Activated naive CD4-positive, alpha-beta T cell treated with anti-CD3 and anti-CD28 coated beads, Interleukin-2, amount 50 U/mL, for 24 hours (primary cell): ENCODE results near the gene SYTL2.

Experiments
- H3K27ac Mint-ChIP-seq: one replicate; pipeline ENCODE4 v1.8.0; 2021; ENCODE audit warnings: mild to moderate bottlenecking, mixed read lengths
- H3K27me3 Mint-ChIP-seq: one replicate; pipeline ENCODE4 v1.8.0; 2021; ENCODE audit warnings: mixed read lengths
- H3K36me3 Mint-ChIP-seq: one replicate; pipeline ENCODE4 v1.8.0; 2021; ENCODE audit warnings: mixed read lengths
- H3K4me1 Mint-ChIP-seq: one replicate; pipeline ENCODE4 v1.8.0; 2021; ENCODE audit warnings: mixed read lengths
- H3K4me3 Mint-ChIP-seq: one replicate; pipeline ENCODE4 v1.8.0; 2021; ENCODE audit warnings: mild to moderate bottlenecking, mixed read lengths
- H3K9me3 Mint-ChIP-seq: one replicate; pipeline ENCODE4 v1.8.0; 2021; ENCODE audit warnings: mixed read lengths

Gene SYTL2

DNA sequence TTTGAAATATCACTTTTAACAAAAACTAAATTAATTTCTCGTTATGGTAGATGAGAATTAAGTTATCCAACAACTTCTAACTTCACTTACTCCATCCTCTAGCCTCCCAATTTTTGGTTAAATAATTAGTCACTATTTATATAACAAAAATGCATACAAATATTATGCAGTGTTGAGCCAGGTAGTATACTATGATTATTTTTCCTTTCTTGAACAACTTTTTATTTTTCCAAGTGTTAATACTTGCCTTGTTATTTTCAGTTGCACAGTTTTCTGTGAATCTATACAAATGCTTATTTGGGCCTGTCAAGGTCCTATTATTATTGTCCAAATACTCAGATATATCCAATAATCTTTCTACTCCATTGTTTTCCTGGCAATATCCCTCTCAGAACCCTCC is 24.3 kb upstream of the SYTL2 start:
- Mint-ChIP-seq H3K36me3 (no peaks in the 10 kb centered on the region), H3K4me1 (no peaks in the 10 kb centered on the region), H3K27me3 (no peaks in the 10 kb centered on the region), H3K27ac (no peak overlapping the region), H3K4me3 (no peak overlapping the region), H3K9me3 (no peaks in the 10 kb centered on the region)

DNA sequence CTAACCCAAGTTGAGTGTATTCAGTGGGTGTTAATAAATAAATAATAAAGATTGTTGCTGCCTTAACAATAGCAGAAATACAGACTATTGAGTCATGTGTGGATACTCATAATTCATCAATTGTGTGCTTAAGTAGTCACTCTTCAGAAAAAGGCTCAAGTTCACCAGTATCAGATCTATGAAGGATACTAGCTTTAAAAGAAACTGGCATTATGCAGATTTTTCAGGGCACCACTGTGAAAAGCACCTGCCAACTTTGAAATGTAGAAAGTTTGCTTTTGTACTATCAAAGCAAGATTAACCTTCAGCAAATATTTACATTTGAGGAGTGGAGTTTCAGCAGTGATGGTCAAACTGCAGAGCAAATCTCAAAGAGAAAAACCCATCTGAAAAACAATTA is 20.1 kb upstream of the SYTL2 start:
- Mint-ChIP-seq H3K9me3 (no peaks in the 10 kb centered on the region), H3K4me1 (peaks cover 30% of the 10 kb centered on the region), H3K27ac (no peak overlapping the region), H3K4me3 (no peak overlapping the region), H3K27me3 (no peaks in the 10 kb centered on the region), H3K36me3 (peaks cover 2% of the 10 kb centered on the region)

DNA sequence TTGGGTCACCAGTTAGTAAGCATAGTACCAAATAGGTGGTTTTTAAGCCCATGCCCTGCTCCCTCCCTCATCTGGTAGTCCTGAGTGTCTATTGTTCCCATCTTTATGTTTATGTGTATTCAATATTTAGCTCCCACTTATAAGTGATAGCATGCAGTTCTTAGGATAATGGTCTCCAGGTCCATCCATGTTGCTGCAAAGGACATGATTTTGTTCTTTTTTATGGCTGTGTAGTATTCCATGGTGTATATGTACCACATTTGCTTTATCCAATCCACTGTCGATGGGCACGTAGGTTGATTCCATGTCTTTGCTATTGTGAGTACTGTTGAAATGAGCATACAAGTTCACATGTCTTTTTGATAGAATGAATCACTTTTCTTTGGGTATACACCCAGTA is 18.2 kb upstream of the SYTL2 start:
- Mint-ChIP-seq H3K27me3 (no peaks in the 10 kb centered on the region), H3K9me3 (no peaks in the 10 kb centered on the region), H3K4me1 (peaks cover 48% of the 10 kb centered on the region), H3K4me3 (no peak overlapping the region), H3K36me3 (peaks cover 2% of the 10 kb centered on the region), H3K27ac (peak overlapping the region; percentile 51)

DNA sequence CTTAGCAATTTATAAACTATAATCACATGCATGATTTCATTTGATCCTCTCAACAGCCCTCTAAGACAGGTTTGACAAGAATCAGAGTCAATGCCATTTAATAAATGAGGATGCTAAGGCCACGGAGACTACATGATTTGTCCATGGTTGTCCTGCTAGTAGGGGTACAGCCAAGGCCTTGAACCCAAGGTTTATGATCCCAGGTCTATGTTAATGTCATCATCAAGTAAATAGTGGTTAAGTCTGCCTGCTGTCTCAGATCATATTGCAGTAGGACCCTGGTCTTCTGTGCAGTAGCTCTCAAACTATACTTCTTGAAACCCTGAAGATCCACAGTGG is 17.7 kb upstream of the SYTL2 start:
- peaks cover 53% of the 10 kb centered on the region for H3K4me1 Mint-ChIP-seq
- no peak overlapping the region for H3K4me3 Mint-ChIP-seq
- H3K36me3 Mint-ChIP-seq: peaks cover 2% of the 10 kb centered on the region
- H3K9me3 Mint-ChIP-seq: no peaks in the 10 kb centered on the region
- H3K27me3 Mint-ChIP-seq: no peaks in the 10 kb centered on the region
- peak overlapping the region; percentile 20 for H3K27ac Mint-ChIP-seq

DNA sequence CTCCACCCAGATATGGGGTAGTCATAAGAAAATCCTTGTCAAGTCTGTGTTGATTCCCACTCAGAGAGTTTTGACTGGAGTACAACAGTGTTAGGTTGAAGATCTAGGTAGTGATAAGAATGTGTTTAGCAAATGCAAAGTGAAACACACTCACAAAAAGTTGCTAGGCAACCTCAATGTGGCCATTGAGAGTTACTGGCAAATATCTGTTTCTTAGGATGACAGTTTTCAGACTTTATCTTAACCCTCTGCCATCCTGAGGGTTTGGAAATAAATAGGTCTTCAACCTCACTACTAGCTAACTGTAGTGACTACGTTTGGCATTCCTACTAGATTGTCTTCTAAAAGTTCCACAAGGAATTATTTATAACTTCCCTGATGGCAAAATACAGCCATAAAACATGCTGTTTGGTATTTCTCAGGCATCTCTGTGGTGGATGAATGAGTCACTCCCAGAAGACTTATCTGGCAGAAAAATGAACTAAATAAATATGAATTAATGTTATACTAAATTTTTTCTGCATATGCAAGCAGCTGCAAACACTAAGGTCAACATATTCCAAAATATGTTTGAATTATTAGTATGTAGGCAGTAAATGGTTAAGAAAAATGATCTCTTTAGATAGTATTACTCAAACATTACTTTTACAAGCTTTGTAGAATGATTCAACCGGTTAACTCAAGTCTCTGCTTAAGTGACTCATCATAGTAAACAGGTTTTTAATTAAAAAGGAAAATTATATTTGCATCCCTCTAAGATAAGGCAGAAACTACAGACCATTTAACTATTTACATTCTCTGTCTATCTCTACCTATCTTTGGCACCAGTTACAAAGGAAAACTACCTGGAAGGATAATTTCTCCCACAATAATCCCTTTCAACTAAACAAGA is 17.1 kb upstream of the SYTL2 start:
- Mint-ChIP-seq H3K4me1 (peaks cover 59% of the 10 kb centered on the region), H3K36me3 (peaks cover 2% of the 10 kb centered on the region), H3K9me3 (no peaks in the 10 kb centered on the region), H3K27me3 (no peaks in the 10 kb centered on the region), H3K4me3 (peak overlapping the region; percentile 77), H3K27ac (peak overlapping the region; percentile 91)

DNA sequence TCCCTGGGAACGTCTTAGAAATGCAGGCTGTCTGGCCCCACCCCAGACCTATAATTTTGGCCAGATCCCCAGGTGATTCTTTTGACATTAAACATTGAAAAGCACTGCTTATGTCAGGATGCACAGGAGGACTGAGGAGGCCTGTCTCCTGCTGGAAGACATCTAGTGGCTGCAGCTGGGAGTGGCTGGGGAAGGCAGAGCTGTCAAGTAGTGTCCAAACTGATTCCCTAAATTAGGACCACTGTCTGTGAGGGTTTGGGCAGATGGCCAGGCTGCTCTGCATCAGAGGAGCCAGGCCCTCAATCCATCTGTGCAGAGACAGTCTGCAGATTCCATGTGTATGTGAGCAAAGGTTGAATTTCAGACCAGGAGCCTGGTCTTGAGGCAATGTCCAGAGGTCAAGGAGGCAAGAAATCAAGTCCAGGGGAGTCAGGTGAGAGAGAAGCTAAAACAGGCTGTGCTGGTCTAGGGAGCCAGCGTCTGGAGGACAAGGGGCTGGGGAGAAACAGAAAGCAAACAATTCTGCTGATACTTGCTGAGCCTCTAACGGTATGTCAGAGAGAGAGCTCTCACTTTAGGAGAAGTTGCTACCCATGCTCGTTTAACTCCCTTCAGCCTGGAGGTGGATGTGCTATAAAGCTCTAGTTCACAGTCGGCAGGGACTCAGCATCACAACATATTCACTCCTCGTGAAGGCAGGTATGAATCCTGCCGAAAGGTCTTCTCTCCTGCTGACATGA is 15.3 kb upstream of the SYTL2 start:
- no peaks in the 10 kb centered on the region for H3K27me3 Mint-ChIP-seq
- H3K4me1 Mint-ChIP-seq: peaks cover 73% of the 10 kb centered on the region
- H3K9me3 Mint-ChIP-seq: no peaks in the 10 kb centered on the region
- H3K4me3 Mint-ChIP-seq: peak overlapping the region; percentile 12
- peaks cover 2% of the 10 kb centered on the region for H3K36me3 Mint-ChIP-seq
- no peak overlapping the region for H3K27ac Mint-ChIP-seq

DNA sequence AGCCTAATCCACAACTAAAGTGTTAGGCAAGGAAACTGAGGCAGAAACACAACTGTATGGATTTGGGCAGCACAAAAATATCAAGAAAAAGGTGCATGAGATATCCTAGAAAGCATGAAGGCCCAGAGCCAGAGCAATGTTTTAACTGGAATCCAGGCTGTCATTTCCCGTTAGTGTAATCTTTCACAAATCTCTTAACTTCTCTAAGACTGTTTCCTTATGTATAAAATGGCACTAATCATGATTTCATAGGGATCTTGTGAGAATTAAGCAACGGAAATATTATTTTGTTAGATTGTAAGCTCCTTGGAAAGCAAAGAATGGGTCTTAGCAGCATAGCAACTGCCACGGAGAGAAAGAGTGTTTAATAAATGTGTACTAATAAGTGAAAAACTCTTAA is 14.7 kb upstream of the SYTL2 start:
- Mint-ChIP-seq H3K4me3 (no peak overlapping the region), H3K36me3 (peaks cover 3% of the 10 kb centered on the region), H3K27ac (peak overlapping the region; percentile 68), H3K27me3 (no peaks in the 10 kb centered on the region), H3K9me3 (no peaks in the 10 kb centered on the region), H3K4me1 (peaks cover 77% of the 10 kb centered on the region)

DNA sequence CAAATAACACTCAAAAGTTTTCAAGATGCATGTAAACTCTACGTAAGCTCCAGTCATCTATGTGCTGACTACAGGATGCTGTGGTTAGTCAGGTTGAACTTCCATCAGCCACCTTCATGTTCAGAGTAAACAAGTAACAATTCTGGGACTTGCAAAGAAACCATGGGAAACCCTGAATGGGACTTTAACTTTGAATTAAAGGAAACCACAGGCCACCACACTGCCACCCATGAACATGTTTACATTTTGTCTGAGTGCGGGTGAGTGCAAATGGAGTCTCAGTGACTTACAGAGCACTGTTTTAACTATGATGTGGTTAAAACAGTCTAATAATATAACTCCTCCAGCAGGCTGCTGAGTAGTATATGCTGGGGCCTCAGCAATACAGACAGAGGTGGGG is 12.9 kb upstream of the SYTL2 start:
- H3K36me3 Mint-ChIP-seq: peaks cover 2% of the 10 kb centered on the region
- H3K4me3 Mint-ChIP-seq: peak overlapping the region; percentile 59
- H3K9me3 Mint-ChIP-seq: no peaks in the 10 kb centered on the region
- peak overlapping the region; percentile 24 for H3K27ac Mint-ChIP-seq
- H3K27me3 Mint-ChIP-seq: no peaks in the 10 kb centered on the region
- H3K4me1 Mint-ChIP-seq: peaks cover 73% of the 10 kb centered on the region

DNA sequence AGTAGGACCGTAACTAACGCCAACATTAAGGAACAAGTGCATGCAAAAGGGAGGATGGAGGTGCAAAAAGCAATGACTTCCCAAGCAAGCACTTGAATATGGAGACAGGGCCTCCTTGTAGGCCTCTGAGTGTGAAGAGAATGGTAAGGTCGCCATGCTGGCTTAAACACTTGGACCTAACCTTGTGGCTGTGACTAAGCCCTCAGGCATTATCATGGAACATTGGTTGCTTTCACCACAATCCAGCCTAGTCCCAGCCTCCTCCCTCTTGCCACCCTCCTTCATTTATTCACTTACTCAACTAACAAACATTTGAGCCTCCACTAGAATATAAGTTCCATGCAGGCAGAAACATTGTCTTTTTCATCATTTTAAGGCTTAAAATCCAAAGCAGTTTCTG is 11.9 kb upstream of the SYTL2 start:
- H3K36me3 Mint-ChIP-seq: peaks cover 2% of the 10 kb centered on the region
- H3K4me3 Mint-ChIP-seq: no peak overlapping the region
- H3K27ac Mint-ChIP-seq: no peak overlapping the region
- no peaks in the 10 kb centered on the region for H3K9me3 Mint-ChIP-seq
- H3K4me1 Mint-ChIP-seq: peaks cover 64% of the 10 kb centered on the region
- no peaks in the 10 kb centered on the region for H3K27me3 Mint-ChIP-seq

DNA sequence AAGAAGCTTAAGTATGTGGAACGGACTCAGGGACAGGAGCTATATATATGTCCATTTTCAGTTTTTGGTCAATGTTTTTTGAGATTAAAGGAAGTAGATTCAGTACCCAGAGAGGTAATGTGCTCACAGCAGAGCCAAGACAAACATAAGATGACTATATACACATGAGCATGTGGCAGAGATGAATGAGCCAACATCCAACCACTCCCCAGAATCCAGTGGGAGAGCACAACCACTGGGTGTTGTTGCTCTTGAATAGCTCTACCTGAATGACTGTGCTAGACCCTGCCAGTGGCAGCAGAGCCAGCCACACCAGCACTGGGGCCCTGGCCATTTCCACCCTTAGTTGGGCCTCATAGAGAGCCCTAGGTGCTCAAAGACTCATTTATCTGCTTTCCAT is 10.7 kb upstream of the SYTL2 start:
- no peak overlapping the region for H3K4me3 Mint-ChIP-seq
- peaks cover 2% of the 10 kb centered on the region for H3K36me3 Mint-ChIP-seq
- H3K27ac Mint-ChIP-seq: no peak overlapping the region
- no peaks in the 10 kb centered on the region for H3K9me3 Mint-ChIP-seq
- H3K4me1 Mint-ChIP-seq: peaks cover 53% of the 10 kb centered on the region
- no peaks in the 10 kb centered on the region for H3K27me3 Mint-ChIP-seq

DNA sequence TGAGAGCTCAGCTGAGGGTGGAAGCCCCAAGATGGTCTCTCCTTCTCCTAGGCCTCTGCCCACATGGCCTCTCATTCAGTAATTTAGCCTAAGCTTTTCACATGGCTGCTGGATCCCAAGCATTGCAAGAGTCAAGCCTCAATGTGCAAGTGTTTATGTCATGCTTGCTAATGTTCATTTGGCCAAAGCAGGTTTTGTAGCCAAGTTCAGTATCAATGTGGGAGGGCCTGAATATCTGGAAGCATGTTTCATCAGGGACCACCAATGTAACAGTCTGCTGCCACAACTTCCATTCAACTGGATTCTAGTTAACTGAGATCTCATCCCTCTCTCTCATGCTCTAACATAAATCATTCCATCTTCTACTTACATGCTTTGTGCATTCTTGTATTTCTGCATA is 8.5 kb upstream of the SYTL2 start:
- H3K4me3 Mint-ChIP-seq: no peak overlapping the region
- H3K9me3 Mint-ChIP-seq: no peaks in the 10 kb centered on the region
- peaks cover 36% of the 10 kb centered on the region for H3K4me1 Mint-ChIP-seq
- no peaks in the 10 kb centered on the region for H3K27me3 Mint-ChIP-seq
- peaks cover 2% of the 10 kb centered on the region for H3K36me3 Mint-ChIP-seq
- H3K27ac Mint-ChIP-seq: no peak overlapping the region

DNA sequence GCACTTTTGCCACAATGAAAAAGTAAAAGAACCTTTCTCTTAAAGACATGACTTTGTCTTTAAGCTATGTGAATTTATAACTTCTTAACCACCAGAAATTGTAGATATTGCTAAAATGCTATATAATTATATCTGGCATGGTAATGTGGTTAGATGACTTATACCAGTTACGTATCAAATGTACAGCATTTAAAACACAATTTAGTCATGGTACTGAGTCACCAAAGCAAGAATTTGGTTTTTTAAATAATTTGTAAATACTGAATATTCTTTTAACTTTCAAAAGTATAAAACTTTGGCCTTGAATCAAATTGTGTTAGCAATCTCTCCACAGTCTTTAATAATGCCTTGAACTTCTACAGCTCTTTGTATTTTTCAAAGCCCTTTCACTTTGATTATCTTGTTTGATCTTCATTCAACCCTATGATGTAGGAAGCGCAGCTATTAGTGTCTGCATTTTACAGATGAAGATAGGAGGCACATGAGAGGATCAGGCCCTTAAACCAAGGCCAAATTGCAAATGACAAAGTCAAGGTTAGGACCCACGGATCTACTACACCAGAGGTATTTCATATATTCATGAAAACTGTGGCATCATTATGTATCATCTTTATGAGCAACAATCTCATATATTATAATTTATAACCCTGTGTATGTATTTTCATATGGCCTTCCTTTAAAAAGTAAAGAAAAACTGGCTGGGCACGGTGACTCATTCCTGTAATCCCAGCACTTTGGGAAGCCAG is 4.4 kb upstream of the SYTL2 start:
- no peak overlapping the region for H3K27ac Mint-ChIP-seq
- H3K36me3 Mint-ChIP-seq: no peaks in the 10 kb centered on the region
- H3K27me3 Mint-ChIP-seq: no peaks in the 10 kb centered on the region
- H3K4me3 Mint-ChIP-seq: no peak overlapping the region
- no peaks in the 10 kb centered on the region for H3K9me3 Mint-ChIP-seq
- peaks cover 10% of the 10 kb centered on the region for H3K4me1 Mint-ChIP-seq

DNA sequence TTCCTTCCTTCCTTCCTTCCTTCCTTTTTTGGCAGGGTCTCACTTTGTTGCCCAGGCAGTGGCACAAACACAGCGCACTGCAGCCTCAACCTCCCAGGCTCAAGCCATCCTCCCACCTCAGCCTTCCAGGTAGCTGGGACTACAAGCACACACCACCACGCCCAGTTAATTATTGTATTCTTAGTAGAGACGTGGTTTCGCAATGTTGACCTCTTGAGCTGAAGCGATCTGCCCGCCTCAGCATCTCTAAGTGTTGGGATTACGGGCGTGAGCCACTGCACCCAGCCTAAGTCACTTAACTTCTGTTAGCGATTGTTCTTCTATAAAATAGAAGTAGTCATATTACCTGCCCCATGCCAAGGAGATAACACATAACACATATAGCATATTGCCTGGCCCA is 2.8 kb upstream of the SYTL2 start:
- peak overlapping the region; percentile 48 for H3K27ac Mint-ChIP-seq
- H3K9me3 Mint-ChIP-seq: no peaks in the 10 kb centered on the region
- H3K4me1 Mint-ChIP-seq: peaks cover 27% of the 10 kb centered on the region
- no peak overlapping the region for H3K4me3 Mint-ChIP-seq
- no peaks in the 10 kb centered on the region for H3K27me3 Mint-ChIP-seq
- H3K36me3 Mint-ChIP-seq: no peaks in the 10 kb centered on the region

DNA sequence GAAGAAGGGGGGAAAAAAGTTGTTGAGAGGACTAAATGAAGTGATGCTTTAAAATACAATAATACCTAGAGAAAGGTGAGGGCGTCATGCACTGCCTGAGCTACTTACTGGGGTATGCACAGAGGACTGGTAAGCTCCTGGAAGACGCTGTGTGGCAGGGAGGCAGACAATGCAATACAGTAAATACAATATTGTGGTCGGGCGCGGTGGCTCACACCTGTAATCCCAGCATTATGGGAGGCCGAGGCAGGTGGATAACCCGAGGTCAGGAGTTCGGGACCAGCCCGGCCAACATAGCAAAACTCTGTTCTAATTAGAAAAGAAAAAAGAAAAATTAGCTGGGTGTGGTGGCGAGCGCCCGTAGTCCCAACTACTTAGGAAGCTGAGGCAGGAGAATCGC is 683 bp upstream of the SYTL2 start:
- Mint-ChIP-seq H3K4me3 (peak overlapping the region; percentile 89), H3K27ac (no peak overlapping the region), H3K9me3 (no peaks in the 10 kb centered on the region), H3K27me3 (no peaks in the 10 kb centered on the region), H3K36me3 (no peaks in the 10 kb centered on the region), H3K4me1 (peaks cover 31% of the 10 kb centered on the region)

DNA sequence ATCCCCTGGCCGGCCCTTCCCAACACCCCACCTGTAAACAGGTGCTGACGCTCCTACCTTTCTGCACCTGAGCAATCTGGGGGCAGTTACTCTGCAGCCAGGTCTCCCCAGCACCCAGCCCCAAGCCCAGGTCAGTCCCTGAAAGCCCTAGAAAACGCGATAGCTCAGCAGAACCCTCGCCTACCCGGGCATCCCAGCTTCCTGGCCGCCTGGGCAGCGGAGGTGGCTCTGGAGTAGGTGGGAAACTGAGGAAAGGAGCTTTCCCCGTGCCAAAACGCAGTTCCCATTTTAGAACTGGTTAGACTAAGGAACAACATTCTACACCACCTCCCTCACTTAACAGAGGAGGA is 445 bp downstream of the SYTL2 start:
- Mint-ChIP-seq H3K4me1 (peaks cover 34% of the 10 kb centered on the region), H3K9me3 (no peaks in the 10 kb centered on the region), H3K27ac (peak overlapping the region; percentile 2)

DNA sequence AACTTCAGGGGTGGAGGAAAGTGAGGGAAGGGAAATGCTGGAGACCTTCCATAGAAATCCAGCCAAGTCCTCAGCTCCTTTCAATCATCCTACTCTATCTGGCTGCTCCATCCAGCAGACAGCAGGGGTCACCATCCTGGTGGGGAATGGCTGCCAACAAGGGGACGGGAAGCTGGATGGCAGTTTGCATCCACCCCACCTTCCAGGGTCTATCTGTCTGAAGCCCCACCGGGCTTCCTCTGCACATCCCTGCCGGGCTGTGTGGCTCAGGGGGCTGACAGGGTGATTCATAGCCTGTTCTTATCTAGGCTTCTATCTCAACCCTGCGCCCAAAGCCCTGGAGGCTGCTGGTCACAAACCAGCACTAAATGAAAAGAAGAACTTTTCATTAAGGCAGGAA is 1.1 kb downstream of the SYTL2 start:
- Mint-ChIP-seq H3K27ac (peak overlapping the region; percentile 2), H3K36me3 (no peaks in the 10 kb centered on the region), H3K4me3 (peak overlapping the region; percentile 89), H3K9me3 (no peaks in the 10 kb centered on the region), H3K27me3 (no peaks in the 10 kb centered on the region), H3K4me1 (peaks cover 35% of the 10 kb centered on the region)

More for the DNA sequence above, 445 bp downstream of the SYTL2 start:
- H3K27me3 Mint-ChIP-seq: no peaks in the 10 kb centered on the region
- H3K4me3 Mint-ChIP-seq: peak overlapping the region; percentile 89
- no peaks in the 10 kb centered on the region for H3K36me3 Mint-ChIP-seq
